GM19043 (cell line): ENCODE data around the gene SLC35E3.
A peak's percentile ranks its signal among the peaks of the same experiment; 100 is the strongest.

Source experiments
- ATAC-seq: cut with Tn5 transposase; IDR thresholded peaks from one replicate; pipeline ENCODE4 v1.9.1; 2021; ENCODE audit warnings: low read depth; ENCODE audit not compliant: unreplicated experiment

Gene SLC35E3

DNA sequence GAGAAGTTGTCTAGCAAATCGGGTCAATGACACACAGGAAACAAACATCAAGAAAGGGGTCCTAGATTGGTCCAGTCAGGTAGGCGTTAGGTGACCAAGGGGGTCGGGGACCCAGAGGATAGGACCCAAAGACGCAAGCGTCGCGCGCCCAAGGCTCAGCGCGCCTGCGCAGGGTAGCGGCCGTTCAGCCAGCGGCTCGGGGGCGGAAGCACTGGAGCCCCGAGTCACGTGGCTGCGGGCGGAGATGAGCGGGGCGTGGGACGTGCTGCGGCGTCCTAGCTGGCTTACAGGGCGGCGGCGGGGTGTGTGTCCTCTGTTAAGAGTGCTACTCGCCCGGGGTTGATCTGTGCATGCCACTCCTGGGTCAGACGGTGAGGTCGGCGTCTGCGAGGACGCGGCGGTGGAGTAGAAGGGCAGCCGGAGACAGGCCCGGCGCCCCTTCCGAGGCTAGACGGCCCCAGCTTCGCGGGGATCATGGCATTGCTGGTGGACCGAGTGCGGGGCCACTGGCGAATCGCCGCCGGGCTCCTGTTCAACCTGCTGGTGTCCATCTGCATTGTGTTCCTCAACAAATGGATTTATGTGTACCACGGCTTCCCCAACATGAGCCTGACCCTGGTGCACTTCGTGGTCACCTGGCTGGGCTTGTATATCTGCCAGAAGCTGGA is at the start of gene SLC35E3:
TSS of gene SLC35E3 (plus strand) at position 273 of the 668 bp plus-strand sequence. CDS start at position 475, 202 bp downstream.
- peak; percentile 98 for ATAC-seq

DNA sequence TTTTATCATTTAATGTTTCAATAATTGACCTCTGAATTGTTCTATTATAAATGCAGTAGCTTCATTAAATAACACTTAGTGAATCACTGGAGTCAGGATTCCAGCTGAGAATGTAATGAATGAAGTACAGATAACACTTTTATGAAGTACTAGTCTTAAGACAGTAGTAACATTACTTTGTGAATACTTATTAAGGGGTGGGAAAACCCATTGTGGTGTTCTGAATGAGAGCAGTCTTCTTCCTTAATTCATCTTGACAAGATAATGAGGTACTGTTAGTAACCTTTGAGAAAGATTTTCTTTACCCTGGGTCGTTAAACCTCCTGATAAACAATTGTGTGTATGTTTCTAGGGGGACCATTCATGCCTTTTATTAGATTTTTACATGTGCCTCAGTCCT is 46.5 kb upstream of the SLC35E3 start:
- ATAC-seq = no peak

GRCh38 chr12:68727776-68728175 is 18.2 kb upstream of the SLC35E3 start:
- ATAC-seq = no peak

- no peak for ATAC-seq
Observed at GRCh38 chr12:68733661-68734071, 12.3 kb upstream of the SLC35E3 start.

DNA sequence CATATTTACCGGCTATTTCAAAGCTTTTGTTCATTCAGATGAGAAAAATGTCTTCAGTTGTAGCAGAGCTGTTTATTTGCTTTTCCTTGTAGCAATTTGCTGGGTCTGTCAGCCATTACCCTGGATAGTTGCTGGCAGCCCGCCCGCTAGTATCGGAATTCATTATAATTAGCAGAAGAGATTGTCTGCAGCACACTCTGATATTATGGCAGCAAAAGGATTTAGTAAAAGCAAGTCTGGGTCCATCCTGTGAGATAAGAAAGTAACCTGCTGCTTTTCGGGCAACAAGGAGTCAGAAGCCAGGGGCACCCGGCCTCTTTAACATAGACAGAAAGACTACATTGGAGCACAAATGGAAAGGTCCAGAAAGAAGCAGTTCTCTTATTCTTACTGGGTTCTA is 6.1 kb upstream of the SLC35E3 start:
- ATAC-seq = no peak

GRCh38 chr12:68743356-68743755 is 2.6 kb upstream of the SLC35E3 start:
- no peak for ATAC-seq

DNA sequence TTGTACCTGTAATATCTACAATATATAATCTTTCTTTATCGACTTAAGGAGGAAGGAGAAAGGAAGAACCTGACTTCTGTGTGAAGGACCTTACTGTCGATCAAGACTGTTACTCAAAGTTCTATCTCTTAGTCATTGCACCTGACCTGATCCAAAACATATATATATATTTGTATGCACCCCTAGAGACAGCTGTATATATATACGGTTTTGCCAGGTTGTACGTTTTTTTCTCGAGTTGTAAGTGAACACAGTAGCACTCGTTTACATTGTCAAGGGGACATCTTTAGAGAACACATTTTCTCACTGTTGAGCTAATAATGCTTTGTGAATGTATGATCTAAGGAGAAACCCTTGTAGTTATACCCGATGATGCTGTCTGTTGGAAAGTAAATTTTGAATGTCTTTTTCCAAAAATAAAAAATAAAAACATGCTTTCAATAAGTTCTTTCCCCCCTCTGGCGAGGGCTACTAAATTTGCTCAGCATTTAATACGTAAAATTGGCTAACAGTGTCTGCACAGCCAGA is 536 bp upstream of the SLC35E3 start:
- ATAC-seq = no peak

DNA sequence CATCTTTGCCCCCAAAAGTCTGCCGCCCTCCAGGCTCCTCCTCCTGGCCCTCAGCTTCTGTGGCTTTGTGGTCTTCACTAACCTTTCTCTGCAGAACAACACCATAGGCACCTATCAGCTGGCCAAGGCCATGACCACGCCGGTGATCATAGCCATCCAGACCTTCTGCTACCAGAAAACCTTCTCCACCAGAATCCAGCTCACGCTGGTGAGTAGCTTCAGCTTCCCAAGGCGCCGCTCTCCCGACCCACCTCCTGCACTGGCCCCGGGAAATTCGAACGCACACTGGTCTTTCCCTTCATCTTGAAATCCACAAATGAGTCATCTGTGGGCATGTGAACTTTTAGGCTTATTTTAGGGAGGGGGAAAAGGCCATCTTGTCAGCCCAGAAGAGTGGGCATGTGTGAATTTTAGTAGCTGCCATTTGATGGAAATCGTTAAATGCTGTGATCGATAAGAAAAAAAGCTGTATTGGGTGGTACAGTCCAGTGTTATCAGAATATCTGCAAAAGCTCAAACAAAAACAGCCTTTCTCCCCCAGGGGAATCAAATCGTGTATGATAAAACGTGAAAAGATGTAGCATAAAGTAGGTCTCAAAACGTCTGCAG is 700 bp downstream of the SLC35E3 start:
- ATAC-seq = peak; percentile 23

- ATAC-seq = no peak
Observed at GRCh38 chr12:68749443-68749842, 3.5 kb downstream of the SLC35E3 start.

DNA sequence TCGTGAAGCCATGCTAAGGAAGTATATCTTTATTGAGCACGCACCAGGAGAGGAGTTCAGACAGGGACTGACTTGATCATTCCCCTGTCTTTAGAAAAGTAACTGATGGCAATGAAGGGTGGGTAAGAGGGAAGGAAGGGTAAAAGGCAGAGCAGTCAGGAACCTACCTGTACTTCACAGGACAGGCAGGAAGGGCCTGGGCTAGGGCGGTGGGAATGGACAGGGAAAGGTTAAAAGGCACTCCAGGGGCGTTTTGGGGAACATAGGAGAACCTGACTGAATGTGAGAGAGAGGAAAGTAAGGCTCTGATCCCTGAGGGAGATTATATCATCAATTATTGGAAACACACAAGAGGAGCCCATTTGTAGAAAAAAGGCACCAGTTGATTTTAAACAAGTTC is 3.9 kb downstream of the SLC35E3 start:
- no peak for ATAC-seq

GRCh38 chr12:68750506-68750905 is 4.5 kb downstream of the SLC35E3 start:
- no peak for ATAC-seq

DNA sequence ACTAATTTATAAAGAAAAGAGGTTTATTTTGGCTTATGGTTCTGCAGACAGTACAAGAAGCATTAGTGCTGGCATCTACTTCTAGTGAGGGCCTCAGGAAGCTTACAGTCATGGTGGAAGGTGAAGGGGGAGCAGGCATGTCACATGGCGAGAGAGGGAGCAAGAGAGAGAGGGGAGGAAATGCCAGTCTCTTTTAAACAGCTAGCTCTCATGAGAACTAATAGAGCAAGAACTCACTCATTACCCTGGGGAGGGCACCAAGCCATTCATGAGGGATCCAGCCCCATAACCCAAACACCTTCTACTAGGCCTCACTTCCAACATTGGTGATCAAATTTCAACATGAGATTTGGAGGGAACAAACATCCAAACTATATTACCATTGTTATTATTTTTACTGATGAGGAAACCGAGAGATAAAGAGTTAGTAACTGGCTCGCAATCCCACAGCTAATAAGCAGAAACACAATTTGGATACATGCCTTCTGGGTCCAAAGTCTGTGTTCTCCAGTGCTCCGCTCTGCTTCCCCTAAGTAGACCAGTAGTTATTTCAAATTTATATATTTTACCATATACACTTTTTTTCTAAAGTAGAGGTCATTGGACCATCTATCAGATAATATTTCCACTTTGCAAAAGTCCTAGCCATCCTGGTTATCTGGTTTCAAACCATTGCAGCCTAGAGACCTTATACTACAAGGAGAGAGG is 9.7 kb downstream of the SLC35E3 start:
- no peak for ATAC-seq

GRCh38 chr12:68759852-68760251 is 13.9 kb downstream of the SLC35E3 start:
- ATAC-seq = no peak

GRCh38 chr12:68760806-68761441 is 14.9 kb downstream of the SLC35E3 start:
- ATAC-seq = no peak

GRCh38 chr12:68761442-68761812 is 15.5 kb downstream of the SLC35E3 start:
- ATAC-seq = no peak

DNA sequence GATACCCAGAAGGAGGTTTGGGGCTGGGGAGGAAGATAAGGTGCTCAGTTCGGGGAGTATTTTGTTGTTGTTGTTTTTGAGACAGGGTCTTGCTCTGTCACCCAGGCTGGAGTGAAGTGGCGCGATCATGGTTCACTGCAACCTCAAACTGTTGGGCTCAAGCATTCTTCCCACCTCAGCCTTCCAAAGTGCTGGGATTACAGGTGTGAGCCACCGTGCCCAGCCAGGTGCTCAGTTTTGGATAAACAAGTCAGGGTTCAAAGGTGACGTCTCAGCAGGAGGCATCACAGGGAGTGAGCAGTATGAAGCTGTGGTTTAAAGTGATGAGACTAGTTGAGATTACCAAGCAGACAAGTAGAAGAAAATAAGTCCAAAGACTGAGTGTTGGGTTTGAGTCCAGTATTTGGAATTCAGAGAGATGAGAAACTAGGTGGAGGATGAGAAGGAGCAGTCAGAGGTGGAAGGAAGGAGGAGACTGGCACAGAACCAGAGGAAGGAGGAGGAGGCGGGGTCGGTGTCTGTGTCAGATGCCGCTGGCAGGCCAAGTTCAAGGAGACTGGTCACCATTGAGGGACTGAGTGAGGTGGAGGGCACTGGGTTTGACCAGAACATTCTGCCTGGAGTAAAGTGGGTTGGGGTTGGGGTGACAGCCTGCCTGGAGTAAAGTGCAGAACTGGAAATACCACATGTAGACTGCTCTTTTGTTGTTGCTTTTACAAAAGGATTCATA is 16.1 kb downstream of the SLC35E3 start:
- ATAC-seq = no peak

DNA sequence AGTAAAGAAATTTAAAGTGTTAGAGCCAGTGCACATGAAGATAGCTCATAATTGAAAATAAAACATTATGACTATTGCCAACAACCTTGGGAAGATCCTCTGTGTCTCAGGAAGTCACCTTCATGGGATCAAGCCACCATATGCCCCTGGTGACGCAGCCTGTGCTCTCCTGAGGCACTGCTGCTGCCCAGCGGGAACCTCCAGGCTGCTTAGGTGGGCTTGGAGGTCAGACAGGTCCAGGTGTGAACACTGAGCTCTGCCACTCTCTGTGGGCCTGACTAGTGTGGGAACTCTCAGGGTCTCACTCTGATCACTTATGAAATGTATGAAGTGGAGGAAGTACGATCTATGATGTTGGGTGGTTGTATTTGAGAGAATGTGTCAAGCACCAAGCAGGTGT is 16.7 kb downstream of the SLC35E3 start:
- no peak for ATAC-seq

GRCh38 chr12:68765696-68766095 is 19.7 kb downstream of the SLC35E3 start:
- no peak for ATAC-seq

DNA sequence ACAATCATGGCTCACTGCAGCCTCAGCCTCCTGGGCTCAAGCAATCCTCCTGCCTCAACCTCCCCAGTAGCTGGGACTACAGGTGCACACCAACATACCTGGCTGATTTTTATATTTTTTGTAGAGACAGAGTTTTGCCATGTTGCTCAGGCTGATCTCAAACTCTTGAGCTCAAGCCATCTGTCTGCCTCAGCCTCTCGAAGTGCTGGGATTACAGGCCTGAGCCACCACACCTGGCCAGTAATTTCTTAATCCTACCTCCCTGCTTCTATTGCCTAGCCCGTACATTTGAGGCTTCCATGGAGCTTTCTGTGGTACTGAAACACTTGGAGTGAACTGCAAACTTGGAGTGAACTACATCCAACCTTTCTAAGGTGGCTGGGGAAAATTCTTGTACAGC is 20.7 kb downstream of the SLC35E3 start:
- no peak for ATAC-seq

DNA sequence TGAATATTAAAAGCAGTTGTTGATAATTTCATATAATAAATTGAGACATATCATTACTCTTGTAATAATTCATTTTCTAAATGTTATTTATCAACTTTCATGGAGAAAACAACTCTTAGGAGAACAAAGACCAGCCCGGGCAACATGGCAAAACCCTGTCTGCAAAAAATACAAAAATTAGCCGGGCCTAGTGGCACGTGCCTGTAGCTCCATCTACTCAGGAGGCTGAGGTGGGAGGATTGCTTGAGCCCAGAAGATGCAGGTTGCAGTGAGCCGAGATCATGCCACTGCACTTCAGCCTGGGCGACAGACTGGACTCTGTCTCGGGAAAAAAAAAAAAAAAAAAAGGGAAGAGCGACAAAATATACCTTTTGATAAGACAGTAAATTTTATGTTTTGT is 21.2 kb downstream of the SLC35E3 start:
- ATAC-seq = no peak
